CD4-positive, alpha-beta memory T cell (primary cell): ENCODE results near the gene UCP2. TPM values are rescaled to one million over a fixed set of nuclear protein-coding genes. Genes with fewer than 3 reads are reported as not detected.
A peak's percentile ranks its signal among the peaks of the same experiment; 100 is the strongest.

Source experiments
- CTCF ChIA-PET: fragments of 350-600 bp; sonication (Branson Sonifier 250); formaldehyde crosslinking; loops from one replicate; lab custom pipeline; 2021; ENCODE audit warnings: inconsistent platforms; ENCODE audit not compliant: partially characterized antibody; lab: Charles Lee
- POLR2A ChIA-PET: fragments of 350-600 bp; sonication (Branson Sonifier 250); formaldehyde crosslinking; loops from one replicate; lab custom pipeline; 2021; ENCODE audit not compliant: partially characterized antibody; lab: Charles Lee
- DNase-seq, 5 donors: peaks; one replicate each; pipeline versions ENCODE4 v3.0.0 to v3.0.0-alpha.2; 2020 to 2022; ENCODE audit warnings: mixed read lengths in 1 of 5
- H3K27ac ChIP-seq: one replicate; pipeline ENCODE4 v1.7.0; 2013; ENCODE audit warnings: low read depth, low read length
- H3K27me3 ChIP-seq: 2 replicates; pipeline ENCODE4 v1.7.0; 2013; ENCODE audit warnings: mild to moderate bottlenecking, low read length, moderate library complexity; ENCODE audit not compliant: insufficient read depth
- H3K36me3 ChIP-seq: 2 replicates; pipeline ENCODE4 v1.7.0; 2013; ENCODE audit warnings: mild to moderate bottlenecking, low read length, moderate library complexity; ENCODE audit not compliant: insufficient read depth
- H3K4me1 ChIP-seq: 2 replicates; pipeline ENCODE4 v1.7.0; 2013; ENCODE audit warnings: mild to moderate bottlenecking, low read length, moderate library complexity; ENCODE audit not compliant: insufficient read depth
- H3K4me3 ChIP-seq, 2 donors: one replicate each; pipeline ENCODE4 v1.7.0; 2013; ENCODE audit warnings: low read length in 2 of 2, mild to moderate bottlenecking in 1 of 2
- H3K9me3 ChIP-seq, 2 donors: one replicate each; pipeline ENCODE4 v1.7.0; 2013; ENCODE audit warnings: low read length in 2 of 2, control low read depth in 1 of 2; ENCODE audit not compliant: control insufficient read depth in 1 of 2
- H3K27ac Mint-ChIP-seq, 7 donors: one replicate each; pipeline ENCODE4 v1.8.0; 2020 to 2021; ENCODE audit warnings: mixed read lengths in 7 of 7, mild to moderate bottlenecking in 6 of 7, inconsistent platforms in 3 of 7, moderate library complexity in 3 of 7
- H3K27me3 Mint-ChIP-seq, 2 donors: one replicate each; pipeline ENCODE4 v1.8.0; 2020 to 2021; ENCODE audit warnings: mixed read lengths in 2 of 2
- H3K36me3 Mint-ChIP-seq, 2 donors: one replicate each; pipeline ENCODE4 v1.8.0; 2020 to 2021; ENCODE audit warnings: mixed read lengths in 2 of 2, inconsistent platforms in 1 of 2, mild to moderate bottlenecking in 1 of 2
- H3K4me1 Mint-ChIP-seq, 4 donors: one replicate each; pipeline ENCODE4 v1.8.0; 2020 to 2021; ENCODE audit warnings: mixed read lengths in 4 of 4, mild to moderate bottlenecking in 1 of 4
- H3K4me3 Mint-ChIP-seq, 8 donors: one replicate each; pipeline ENCODE4 v1.8.0; 2020 to 2021; ENCODE audit warnings: mixed read lengths in 8 of 8, mild to moderate bottlenecking in 7 of 8, moderate library complexity in 6 of 8, inconsistent platforms in 3 of 8
- H3K9me3 Mint-ChIP-seq, 8 donors: one replicate each; pipeline ENCODE4 v1.8.0; 2020 to 2021; ENCODE audit warnings: mixed read lengths in 8 of 8, mild to moderate bottlenecking in 5 of 8, inconsistent platforms in 3 of 8, moderate library complexity in 1 of 8
- intact Hi-C: fragments of 100-400 bp; cut with micrococcal nuclease; formaldehyde crosslinking; loops from one replicate; pipeline ENCODE4 v1.15.1; 2023
- polyA plus RNA-seq, 2 donors: library from polyadenylated mRNA; unstranded; fragments of 300-500 nt; fragmentation: Illumina TruSeq; gene quantifications; one replicate each; pipeline ENCODE4 v1.2.3, GENCODE V29; 2021
- total RNA-seq, 2 experiments: library from RNA; stranded (reverse); gene quantifications; one replicate each; pipeline ENCODE4 v1.2.3, GENCODE V29; 2021

UCP2 gene
- total and polyA plus RNA-seq, 4 experiments from 2014 or later = 325 to 1,459 (median 623) TPM

DNA sequence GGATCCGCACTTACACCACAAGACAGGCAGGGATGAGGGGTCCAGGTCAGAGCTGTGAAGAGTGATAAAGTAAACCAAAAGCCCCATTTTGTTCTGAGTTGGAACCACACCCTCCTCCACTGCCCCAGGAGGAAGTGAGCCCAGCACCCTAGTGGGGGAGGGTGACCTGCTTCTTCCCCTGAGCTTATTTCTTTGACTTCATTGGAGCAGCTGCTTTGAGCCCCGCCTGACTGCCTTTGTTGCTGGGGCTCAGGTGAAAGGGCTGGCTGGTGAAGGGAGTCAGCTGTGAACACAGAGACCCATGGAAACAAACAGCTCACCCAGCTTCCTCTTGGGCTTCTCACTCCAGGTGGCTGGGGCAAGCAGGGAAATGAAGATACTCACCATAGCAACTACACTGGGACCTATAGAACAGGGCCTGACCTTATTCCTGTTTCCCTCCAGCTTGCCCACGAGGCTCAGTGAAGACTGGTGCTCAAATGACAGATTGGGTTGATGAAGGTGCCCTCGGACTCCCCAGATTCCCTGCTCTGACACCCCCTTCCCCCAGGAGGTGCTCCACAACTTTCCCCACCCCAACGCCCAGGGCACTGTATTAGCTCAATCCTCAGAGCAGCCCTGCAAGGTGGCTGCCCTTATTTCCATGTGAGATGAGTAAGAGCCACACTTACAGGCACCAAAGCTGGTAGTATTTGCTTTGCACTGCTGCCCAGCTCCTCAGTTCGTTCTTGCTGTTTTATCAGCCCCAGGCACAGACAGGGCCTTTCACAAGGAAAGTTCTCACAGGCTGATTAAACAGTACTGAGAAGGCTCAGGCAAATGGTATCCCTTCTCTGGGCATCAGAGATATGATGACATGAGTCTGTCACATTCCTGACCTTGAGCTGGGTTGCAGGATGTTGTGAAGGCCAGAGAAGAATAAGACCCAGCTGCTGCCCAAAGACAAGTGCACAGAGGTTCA, 2.4 kb downstream of the UCP2 start:
- Histone ChIP-seq H3K27me3 (no peaks in the 10 kb centered on the region), H3K4me3 (peak overlapping the region; percentile 87 to 99), H3K27ac (peak overlapping the region; percentile 84), H3K4me1 (peaks cover 70% of the 10 kb centered on the region), H3K36me3 (peaks cover 54% of the 10 kb centered on the region), H3K9me3 (no peaks in the 10 kb centered on the region)
- Mint-ChIP-seq H3K4me3 (peak overlapping the region; percentile 96 to 100 (median 99)), H3K27ac (peak overlapping the region; percentile 98 to 100 (median 99)), H3K4me1 (peaks cover 37 to 95% (median 53%) of the 10 kb centered on the region in 4 donors), H3K27me3 (no peaks in the 10 kb centered on the region), H3K9me3 (peaks cover 0 to 3% (median 0%) of the 10 kb centered on the region in 8 donors), H3K36me3 (peaks cover 65 to 75% of the 10 kb centered on the region in 2 donors)
- DNase-seq = peak; percentile 89 to 94 (median 91)
- CTCF ChIA-PET = interaction anchor here (0.6 to 5.0 kb wide), 18 partner anchors 7 to 72 kb away, joined by 3 to 38 read pairs (median 6); partner anchors contain the start of gene UCP3
- intact Hi-C loops = loop anchor here (1.0 to 5.0 kb wide), 5 partner anchors 15 to 103 kb away; partner anchors contain the start of genes COA4 and PAAF1
- POLR2A ChIA-PET = interaction anchor here (0.6 to 38.4 kb wide), 18 partner anchors 11 to 382 kb away, joined by 3 to 2221 read pairs (median 4); partner anchors contain the start of genes C2CD3, FAM168A, PPME1 and RAB6A

- no peak for DNase-seq
These were observed 4.0 kb downstream of the UCP2 start for GRCh38 chr11:73978576-73979086.

GRCh38 chr11:73977856-73978519, 4.7 kb downstream of the UCP2 start:
- intact Hi-C loops = no loop called here
- Histone ChIP-seq H3K27me3 (no peaks in the 10 kb centered on the region), H3K4me1 (peaks cover 78% of the 10 kb centered on the region), H3K36me3 (peaks cover 65% of the 10 kb centered on the region), H3K27ac (peak overlapping the region; percentile 84), H3K4me3 (peak overlapping the region; percentile 23 to 99), H3K9me3 (no peaks in the 10 kb centered on the region)
- Mint-ChIP-seq H3K4me3 (peak overlapping the region; percentile 83 to 100 (median 98)), H3K9me3 (peaks cover 0 to 2% (median 0%) of the 10 kb centered on the region in 8 donors), H3K4me1 (peaks cover 47 to 100% (median 63%) of the 10 kb centered on the region in 4 donors), H3K36me3 (peaks cover 80 to 89% of the 10 kb centered on the region in 2 donors), H3K27me3 (no peaks in the 10 kb centered on the region), H3K27ac (peak overlapping the region; percentile 98 to 100 (median 99))
- DNase-seq = no peak
- ChIA-PET POLR2A (interaction anchor here (5.1 to 38.4 kb wide), 3 partner anchors 9 to 53 kb away, joined by 49 to 2221 read pairs (median 623); partner anchors contain the start of gene UCP3), CTCF (interaction anchor here (1.2 to 5.0 kb wide), 4 partner anchors 8 to 41 kb away, joined by 3 to 38 read pairs (median 12); no protein-coding TSS in a partner anchor)

More at GRCh38 chr11:73978576-73979086, 4.0 kb downstream of the UCP2 start:
- Histone ChIP-seq H3K9me3 (no peaks in the 10 kb centered on the region), H3K36me3 (peaks cover 65% of the 10 kb centered on the region), H3K4me1 (peaks cover 76% of the 10 kb centered on the region), H3K27me3 (no peaks in the 10 kb centered on the region), H3K4me3 (peak overlapping the region; percentile 23 to 99), H3K27ac (peak overlapping the region; percentile 84)
- ChIA-PET CTCF (interaction anchor here (1.2 to 5.0 kb wide), 5 partner anchors 8 to 41 kb away, joined by 3 to 38 read pairs (median 15); no protein-coding TSS in a partner anchor), POLR2A (interaction anchor here (0.5 to 38.4 kb wide), 8 partner anchors 10 to 192 kb away, joined by 3 to 2221 read pairs (median 16); partner anchors contain the start of genes C2CD3, PPME1 and UCP3)
- peaks cover 80 to 91% of the 10 kb centered on the region in 2 donors for H3K36me3 Mint-ChIP-seq
- peaks cover 45 to 100% (median 60%) of the 10 kb centered on the region in 4 donors for H3K4me1 Mint-ChIP-seq
- peak overlapping the region; percentile 83 to 100 (median 98) for H3K4me3 Mint-ChIP-seq
- intact Hi-C loops = no loop called here
- peaks cover 0 to 3% (median 0%) of the 10 kb centered on the region in 8 donors for H3K9me3 Mint-ChIP-seq
- H3K27ac Mint-ChIP-seq = peak overlapping the region; percentile 98 to 100 (median 99)
- no peaks in the 10 kb centered on the region for H3K27me3 Mint-ChIP-seq

- CTCF ChIA-PET = interaction anchor here (0.9 to 1.1 kb wide), 3 partner anchors 10 to 55 kb away, joined by 3 to 4 read pairs (median 4); no protein-coding TSS in a partner anchor
- H3K27me3 ChIP-seq = no peaks in the 10 kb centered on the region
- Mint-ChIP-seq H3K27me3 (no peaks in the 10 kb centered on the region), H3K4me3 (peak overlapping the region; percentile 57 to 100 (median 94)), H3K9me3 (no peaks in the 10 kb centered on the region), H3K36me3 (peaks cover 74 to 77% of the 10 kb centered on the region in 2 donors), H3K4me1 (peaks cover 57 to 100% (median 73%) of the 10 kb centered on the region in 4 donors), H3K27ac (peak overlapping the region; percentile 78 to 100 (median 91))
- peak overlapping the region in 1 of 2 donors; percentile 99 for H3K4me3 ChIP-seq
- H3K36me3 ChIP-seq = peaks cover 64% of the 10 kb centered on the region
- intact Hi-C loops = no loop called here
- H3K4me1 ChIP-seq = peaks cover 92% of the 10 kb centered on the region
- H3K27ac ChIP-seq = peak overlapping the region; percentile 84
- no peaks in the 10 kb centered on the region for H3K9me3 ChIP-seq
- POLR2A ChIA-PET = interaction anchor here (0.6 to 38.4 kb wide), 5 partner anchors 8 to 72 kb away, joined by 3 to 2221 read pairs (median 5); partner anchors contain the start of gene UCP3
- DNase-seq = no peak
These were observed 6.0 kb downstream of the UCP2 start for GRCh38 chr11:73976451-73977151.

- no peaks in the 10 kb centered on the region for H3K9me3 Mint-ChIP-seq
- H3K27ac ChIP-seq = peak overlapping the region; percentile 52
- CTCF ChIA-PET = interaction anchor here (0.7 to 1.9 kb wide), 2 partner anchors 29 to 37 kb away, joined by 3 to 6 read pairs; no protein-coding TSS in a partner anchor
- H3K36me3 Mint-ChIP-seq = peaks cover 62 to 68% of the 10 kb centered on the region in 2 donors
- H3K9me3 ChIP-seq = no peaks in the 10 kb centered on the region
- H3K27ac Mint-ChIP-seq = peak overlapping the region; percentile 58 to 100 (median 96)
- H3K4me3 Mint-ChIP-seq = peak overlapping the region in 7 of 8 donors; percentile 65 to 99 (median 81)
- H3K27me3 Mint-ChIP-seq = no peaks in the 10 kb centered on the region
- H3K4me1 ChIP-seq = peaks cover 100% of the 10 kb centered on the region
- POLR2A ChIA-PET = interaction anchor here (5.3 to 38.4 kb wide), 3 partner anchors 6 to 196 kb away, joined by 32 to 2221 read pairs (median 623); partner anchors contain the start of genes C2CD3, PPME1, UCP2 and UCP3
- intact Hi-C loops = no loop called here
- H3K27me3 ChIP-seq = no peaks in the 10 kb centered on the region
- H3K4me1 Mint-ChIP-seq = peaks cover 63 to 100% (median 81%) of the 10 kb centered on the region in 4 donors
- no peak overlapping the region for H3K4me3 ChIP-seq
- no peak for DNase-seq
- H3K36me3 ChIP-seq = peaks cover 52% of the 10 kb centered on the region
These were observed 7.2 kb downstream of the UCP2 start for GRCh38 chr11:73975479-73975757.
